ENCODE results near the gene LCMT2.
A peak's percentile ranks its signal among the peaks of the same experiment; 100 is the strongest.

The LCMT2 gene

GRCh38 chr15:43370975-43371974 is 40.9 kb upstream of the LCMT2 start, which contains the start of the genes TUBGCP4 and ZSCAN29:
TUBGCP4 (plus strand) TSS chr15:43371101; CDS start chr15:43371355, 254 bp downstream.
ZSCAN29 (minus strand) TSS chr15:43371043; CDS start chr15:43369913, 1,130 bp downstream.
- DNase-seq (ENCODE audit: low read depth in 1 of 2, low spot score in 1 of 2), result peak; percentile 75 to 81
- peak; percentile 36 for TF ChIP-seq REST (IDR thresholded peaks at IDR 0.05; ENCODE audit: insufficient replicate concordance, low read depth)
- TF ChIP-seq SPI1 (IDR thresholded peaks at IDR 0.05; ENCODE audit: borderline replicate concordance, low read depth), result no peak
- peak; percentile 20 for TF ChIP-seq CTCF (IDR thresholded peaks at IDR 0.05; ENCODE audit: insufficient read depth, low read length)
- TF ChIP-seq POLR2AphosphoS5 (IDR thresholded peaks at IDR 0.05; ENCODE audit: low read depth), result peak; percentile 61
- peak; percentile 73 for TF ChIP-seq GABPA (IDR thresholded peaks at IDR 0.05; ENCODE audit: low read depth)
- Histone ChIP-seq H3K27me3 (ENCODE audit: insufficient read depth, poor library complexity, severe bottlenecking) (no peaks in the 10 kb centered on the region), H3K27ac (replicated peaks) (peak within 1 kb of the TSS; percentile 91), H3K4me3 (replicated peaks; ENCODE audit: insufficient read depth, low read length) (peak within 1 kb of the TSS; percentile 89)

GRCh38 chr15:43370310-43370974 is 40.1 kb upstream of the LCMT2 start:
- peak overlapping the region; percentile 89 for H3K4me3 ChIP-seq (replicated peaks; ENCODE audit: insufficient read depth, low read length)
- TF ChIP-seq REST (IDR thresholded peaks at IDR 0.05; ENCODE audit: insufficient replicate concordance, low read depth), result peak; percentile 77
- TF ChIP-seq POLR2AphosphoS5 (IDR thresholded peaks at IDR 0.05; ENCODE audit: low read depth), result no peak
- no peak for TF ChIP-seq CTCF (IDR thresholded peaks at IDR 0.05; ENCODE audit: insufficient read depth, low read length)
- no peak for TF ChIP-seq GABPA (IDR thresholded peaks at IDR 0.05; ENCODE audit: low read depth)
- TF ChIP-seq SPI1 (IDR thresholded peaks at IDR 0.05; ENCODE audit: borderline replicate concordance, low read depth), result no peak
- no peak for DNase-seq (ENCODE audit: low read depth in 1 of 2, low spot score in 1 of 2)
- H3K27me3 ChIP-seq (ENCODE audit: insufficient read depth, poor library complexity, severe bottlenecking), result no peaks in the 10 kb centered on the region
- H3K27ac ChIP-seq (replicated peaks), result peak overlapping the region; percentile 91

GRCh38 chr15:43361313-43361903 is 31.0 kb upstream of the LCMT2 start:
- DNase-seq (ENCODE audit: low read depth in 1 of 2, low spot score in 1 of 2), result no peak
- H3K4me3 ChIP-seq (replicated peaks; ENCODE audit: insufficient read depth, low read length), result no peak overlapping the region
- no peak overlapping the region for H3K27ac ChIP-seq (replicated peaks)
- H3K27me3 ChIP-seq (ENCODE audit: insufficient read depth, poor library complexity, severe bottlenecking), result no peaks in the 10 kb centered on the region
- TF ChIP-seq REST (IDR thresholded peaks at IDR 0.05; ENCODE audit: insufficient replicate concordance, low read depth) (no peak), POLR2AphosphoS5 (IDR thresholded peaks at IDR 0.05; ENCODE audit: low read depth) (no peak), GABPA (IDR thresholded peaks at IDR 0.05; ENCODE audit: low read depth) (no peak), SPI1 (IDR thresholded peaks at IDR 0.05; ENCODE audit: borderline replicate concordance, low read depth) (no peak), CTCF (IDR thresholded peaks at IDR 0.05; ENCODE audit: insufficient read depth, low read length) (no peak)
